AG09309 (cell line): Measurements from ENCODE around the gene NOX1.
A peak's percentile ranks its signal among the peaks of the same experiment; 100 is the strongest.

Experiments
- DNase-seq: peaks from one replicate; pipeline ENCODE4 v3.0.0-alpha.2; 2010; ENCODE audit warnings: low read depth
- H3K4me3 ChIP-seq: 2 replicates; pipeline ENCODE4 v1.5.1; 2011; ENCODE audit warnings: mild to moderate bottlenecking, low read depth, low read length, moderate library complexity; ENCODE audit not compliant: control insufficient read depth
- CTCF ChIP-seq: IDR thresholded peaks from 2 replicates; pipeline ENCODE4 v1.5.1; 2011; ENCODE audit warnings: mild to moderate bottlenecking, low read depth, low read length, inconsistent platforms; ENCODE audit not compliant: insufficient read depth, control insufficient read depth; ENCODE audit errors: missing control alignments

Gene NOX1

GRCh38 chrX:100874325-100874724, at the start of gene NOX1:
TSS of gene NOX1 (minus strand) at chrX:100874359. CDS start at chrX:100874139, 220 bp downstream.
- no peak within 1 kb of the TSS for H3K4me3 ChIP-seq
- no peak for DNase-seq
- no peak for TF ChIP-seq CTCF

GRCh38 chrX:100915562-100915961, 41.4 kb upstream of the NOX1 start:
- TF ChIP-seq CTCF = no peak

GRCh38 chrX:100913111-100913510, 39.0 kb upstream of the NOX1 start:
- no peak for DNase-seq
- no peak for TF ChIP-seq CTCF
- H3K4me3 ChIP-seq = no peak overlapping the region

More at GRCh38 chrX:100915562-100915961, 41.4 kb upstream of the NOX1 start:
- no peak overlapping the region for H3K4me3 ChIP-seq
- DNase-seq = no peak

GRCh38 chrX:100911731-100912130, 37.6 kb upstream of the NOX1 start:
- H3K4me3 ChIP-seq = no peak overlapping the region
- no peak for TF ChIP-seq CTCF
- no peak for DNase-seq

GRCh38 chrX:100905620-100906019, 31.5 kb upstream of the NOX1 start:
- no peak for DNase-seq
- no peak overlapping the region for H3K4me3 ChIP-seq
- no peak for TF ChIP-seq CTCF

- no peak overlapping the region for H3K4me3 ChIP-seq
- no peak for DNase-seq
- no peak for TF ChIP-seq CTCF
Measured at GRCh38 chrX:100904433-100904832, 30.3 kb upstream of the NOX1 start.

GRCh38 chrX:100895365-100896075, 21.4 kb upstream of the NOX1 start:
- DNase-seq = no peak
- peak; percentile 63 for TF ChIP-seq CTCF
- H3K4me3 ChIP-seq = no peak overlapping the region
